GM19372 (cell line): ENCODE measurements around the gene CCNY.
"Not testable (repeated sequence)": the region's sequence is repeated elsewhere in the genome, so short reads cannot be mapped to it uniquely, and the experiment has no call there.

Experiments used
- ATAC-seq: cut with Tn5 transposase; IDR thresholded peaks from one replicate; pipeline ENCODE4 v1.9.1; 2021; ENCODE audit warnings: mild to moderate bottlenecking, low read depth, moderate library complexity; ENCODE audit not compliant: unreplicated experiment

CCNY gene

DNA sequence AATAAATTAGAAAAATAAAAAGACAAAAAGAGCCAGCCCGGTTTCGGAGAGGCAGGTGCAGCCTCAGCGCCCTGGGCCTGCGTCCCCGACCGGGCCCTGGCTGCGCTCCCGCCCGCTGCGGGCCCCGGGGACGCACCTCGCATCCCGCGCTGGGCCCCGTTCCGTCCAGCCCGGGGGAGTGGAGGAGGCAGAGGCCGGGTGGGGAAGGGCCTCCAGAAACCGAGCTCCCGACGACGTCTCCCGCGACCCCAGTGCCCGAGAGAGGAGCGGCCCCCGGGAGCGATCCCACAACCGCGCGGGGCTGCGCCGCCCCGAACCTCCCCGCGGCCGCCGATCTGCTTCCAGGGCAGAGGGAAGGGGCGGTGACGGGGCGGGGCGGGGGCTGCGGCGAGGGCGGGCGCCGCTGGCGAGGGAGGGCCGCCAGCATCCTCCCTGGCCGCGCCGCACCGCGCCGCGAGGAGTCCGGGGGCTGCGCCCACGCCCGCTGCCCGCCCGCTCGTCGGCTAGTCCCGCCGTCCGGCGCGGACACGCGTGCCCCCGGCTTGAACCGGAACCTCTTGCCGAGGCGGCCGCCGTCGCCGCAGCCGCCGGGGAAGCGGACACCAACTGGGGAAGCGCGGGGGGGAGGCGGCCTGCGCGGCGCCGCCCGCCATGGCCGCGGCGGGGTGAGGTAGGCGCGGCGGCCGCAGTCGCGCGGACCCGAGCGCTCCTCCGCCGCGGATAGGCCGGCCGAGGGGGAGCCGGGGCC is at the start of gene CCNY:
Gene CCNY (plus strand): TSS at position 426 of the 748 bp plus-strand sequence. CDS start 545 bp downstream, outside the sequence.
- ATAC-seq, result peak; percentile 67

GRCh38 chr10:35289198-35289597 is 47.1 kb upstream of the CCNY start:
- no peak for ATAC-seq

- no peak for ATAC-seq
Measured at GRCh38 chr10:35294506-35294905, 41.8 kb upstream of the CCNY start.

DNA sequence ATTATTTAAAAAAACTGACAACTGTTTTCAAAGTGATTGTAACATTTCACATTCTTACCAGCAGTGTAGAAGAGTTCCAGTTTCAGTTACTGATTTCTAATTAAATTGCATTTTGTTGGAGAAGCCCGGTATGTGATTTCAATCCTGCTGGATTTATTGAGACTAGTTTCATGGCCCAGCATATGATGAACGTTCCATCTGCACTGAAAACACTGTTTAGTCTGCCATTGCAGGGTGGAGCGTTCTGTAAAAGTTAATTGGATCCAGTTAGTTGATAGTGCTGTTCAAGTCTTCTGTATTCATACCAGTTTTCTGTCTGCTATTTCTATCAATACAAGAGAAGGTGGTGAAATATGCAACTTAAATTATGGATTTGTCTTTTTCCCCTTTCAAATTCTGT is 37.3 kb upstream of the CCNY start:
- no peak for ATAC-seq

DNA sequence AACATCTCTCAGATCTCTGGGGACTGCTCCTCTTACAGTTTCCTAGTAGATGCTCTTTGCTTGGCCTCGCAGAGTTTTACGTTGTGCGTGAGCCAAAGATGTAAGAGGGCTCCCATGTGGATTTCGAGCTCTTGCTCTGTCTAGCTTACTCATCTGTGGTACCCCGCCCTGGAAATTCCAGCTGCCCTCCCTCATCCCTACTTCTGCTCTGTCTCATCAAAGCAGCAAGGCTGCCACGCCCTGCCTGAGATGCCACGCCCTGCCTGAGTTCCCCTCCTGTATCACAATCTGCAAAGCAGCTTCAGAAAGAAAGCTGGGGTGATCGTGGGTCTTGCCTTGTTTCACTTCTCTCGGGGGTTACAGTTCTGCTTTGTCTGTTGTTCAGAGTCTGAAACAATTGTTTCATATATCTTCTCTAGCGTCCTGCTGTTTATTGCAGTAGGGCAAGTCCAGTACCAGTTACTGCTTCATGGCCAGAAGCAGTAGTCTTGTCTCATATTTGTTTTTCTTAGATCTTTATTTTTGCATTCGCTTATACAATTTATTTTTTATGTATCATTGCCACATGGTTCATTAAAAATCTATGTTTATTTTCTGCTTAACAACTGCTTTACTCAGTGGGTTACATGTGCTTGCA is 36.1 kb upstream of the CCNY start:
- ATAC-seq, result peak; percentile 88

DNA sequence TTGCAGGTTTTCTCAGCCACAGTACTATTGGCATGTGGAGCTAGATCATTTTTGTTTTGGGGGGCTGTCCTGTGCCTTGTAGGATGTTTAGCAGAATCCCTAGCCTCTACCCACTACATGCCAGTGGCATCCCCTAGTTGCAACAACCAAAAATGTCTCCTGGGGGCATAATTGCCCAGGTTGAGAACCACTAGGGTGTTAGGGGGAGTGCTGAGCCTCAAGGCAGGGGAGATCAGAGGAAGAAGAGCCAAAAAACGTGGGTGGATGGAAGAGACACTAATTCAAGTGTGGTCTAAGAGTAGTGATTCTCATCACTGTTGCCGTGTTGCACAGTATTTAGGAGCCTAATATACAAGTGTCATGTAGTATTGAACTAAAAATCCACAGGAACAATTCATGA is 31.7 kb upstream of the CCNY start:
- no peak for ATAC-seq

DNA sequence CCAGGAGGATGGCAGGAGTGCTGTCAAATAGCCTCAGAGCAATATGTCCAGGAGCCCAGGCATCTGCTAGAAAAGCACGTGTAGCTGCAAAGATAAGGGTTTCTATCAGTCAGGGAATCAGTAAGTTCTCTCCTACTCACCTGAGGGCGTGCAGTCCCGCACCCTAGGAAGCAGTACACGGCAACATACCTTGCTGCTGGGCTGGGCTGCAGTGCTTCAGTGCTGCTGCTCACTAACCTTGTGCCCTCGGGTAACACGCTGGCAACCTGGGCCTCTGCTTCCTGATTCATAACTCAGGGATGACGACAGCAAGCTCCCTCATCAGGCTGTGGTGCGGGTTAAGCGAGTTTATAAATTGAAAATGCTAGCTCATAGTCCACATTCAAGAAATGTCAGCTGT is 29.5 kb upstream of the CCNY start:
- no peak for ATAC-seq

DNA sequence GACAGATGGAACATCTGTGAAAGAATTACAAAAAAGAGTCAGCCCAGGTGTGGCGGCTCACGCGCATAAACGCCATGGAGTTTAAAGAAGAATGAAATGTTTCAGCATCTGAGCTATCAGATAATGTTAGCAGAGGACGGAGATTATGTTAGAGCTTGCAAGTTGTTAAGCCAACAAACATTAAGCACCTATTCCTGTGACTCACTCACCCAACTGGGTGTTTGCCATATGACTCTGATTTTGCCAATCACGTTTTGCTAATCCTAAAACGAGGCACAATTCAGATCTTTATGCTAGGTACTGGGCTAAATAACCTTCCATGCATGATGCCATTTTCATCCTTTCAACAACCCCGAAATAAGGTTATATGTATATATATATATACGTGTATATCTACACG is 29.0 kb upstream of the CCNY start:
- no peak for ATAC-seq

GRCh38 chr10:35308809-35309208 is 27.5 kb upstream of the CCNY start:
- no peak for ATAC-seq

DNA sequence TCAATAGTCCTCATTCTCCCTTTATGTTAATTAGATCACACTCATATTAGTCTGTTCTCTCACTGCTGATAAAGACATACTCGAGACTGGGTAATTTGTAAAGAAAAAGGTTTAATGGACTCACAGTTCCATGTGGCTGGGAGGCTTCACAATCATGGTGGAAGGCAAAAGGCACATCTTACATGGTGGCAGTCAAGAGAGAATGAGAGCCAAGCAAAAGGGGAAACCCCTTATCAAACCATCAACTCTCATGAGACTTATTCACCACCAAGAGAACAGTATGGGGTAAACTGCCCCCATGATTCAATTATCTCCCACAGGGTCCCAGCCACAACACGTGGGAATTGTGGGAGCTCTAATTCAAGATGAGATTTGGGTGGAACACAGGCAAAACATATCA is 22.2 kb upstream of the CCNY start:
- not testable (repeated sequence) for ATAC-seq

GRCh38 chr10:35315235-35315634 is 21.1 kb upstream of the CCNY start:
- not testable (repeated sequence) for ATAC-seq

GRCh38 chr10:35316218-35316967 is 19.9 kb upstream of the CCNY start:
- no peak for ATAC-seq

GRCh38 chr10:35318551-35318950 is 17.8 kb upstream of the CCNY start:
- ATAC-seq, result no peak

DNA sequence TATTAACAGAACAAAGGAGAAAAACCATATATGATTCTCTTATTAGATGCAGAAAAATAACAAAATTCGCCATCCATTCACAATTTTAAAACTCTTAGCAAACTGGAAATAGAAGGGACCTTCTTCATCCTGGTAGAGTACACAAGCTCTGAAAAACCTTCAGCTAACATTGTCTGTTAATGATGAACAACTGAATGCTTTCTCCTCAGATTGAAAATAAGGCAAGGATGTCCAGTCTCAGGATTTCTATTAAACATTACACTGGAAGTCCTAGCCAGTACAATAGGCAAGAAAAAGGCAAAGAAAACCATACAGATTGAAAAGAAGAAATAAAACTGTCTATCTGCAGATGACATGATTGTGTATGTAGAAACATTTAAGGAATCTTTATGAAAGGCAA is 16.0 kb upstream of the CCNY start:
- no peak for ATAC-seq

GRCh38 chr10:35322636-35323035 is 13.7 kb upstream of the CCNY start:
- no peak for ATAC-seq

- no peak for ATAC-seq
Measured at GRCh38 chr10:35324196-35324595, 12.1 kb upstream of the CCNY start.

GRCh38 chr10:35326466-35327235 is 9.7 kb upstream of the CCNY start:
- ATAC-seq, result no peak

DNA sequence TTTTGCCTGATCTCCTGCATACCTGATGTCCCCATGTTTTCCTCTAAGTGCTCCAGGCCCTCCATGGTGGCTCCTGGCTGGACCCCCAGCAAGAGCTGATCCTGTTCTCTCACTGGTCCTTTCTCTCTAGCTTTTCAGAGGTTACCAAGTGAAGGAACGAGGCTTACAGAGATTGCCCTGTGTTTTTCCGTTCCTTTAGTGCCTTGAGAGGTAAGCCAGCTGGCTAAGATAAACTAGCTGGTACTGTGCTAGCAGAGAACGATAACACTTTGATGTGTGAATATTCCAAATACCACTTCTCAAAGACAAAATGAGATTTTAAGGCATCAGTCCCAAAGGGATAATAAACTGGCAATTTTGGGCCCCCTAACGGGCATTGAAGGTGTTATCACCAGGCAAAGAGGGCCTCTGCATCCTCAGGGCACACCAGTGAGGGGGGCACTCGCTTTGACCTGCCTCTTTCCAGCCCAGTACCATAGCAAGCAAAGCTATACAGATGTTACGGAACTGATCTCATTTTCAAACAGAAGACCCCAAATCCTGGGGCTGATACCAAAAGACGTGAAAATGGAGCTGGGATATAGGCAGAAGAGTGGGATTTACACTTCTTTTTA is 8.4 kb upstream of the CCNY start:
- ATAC-seq, result no peak

GRCh38 chr10:35328404-35329037 is 7.8 kb upstream of the CCNY start:
- ATAC-seq, result no peak

DNA sequence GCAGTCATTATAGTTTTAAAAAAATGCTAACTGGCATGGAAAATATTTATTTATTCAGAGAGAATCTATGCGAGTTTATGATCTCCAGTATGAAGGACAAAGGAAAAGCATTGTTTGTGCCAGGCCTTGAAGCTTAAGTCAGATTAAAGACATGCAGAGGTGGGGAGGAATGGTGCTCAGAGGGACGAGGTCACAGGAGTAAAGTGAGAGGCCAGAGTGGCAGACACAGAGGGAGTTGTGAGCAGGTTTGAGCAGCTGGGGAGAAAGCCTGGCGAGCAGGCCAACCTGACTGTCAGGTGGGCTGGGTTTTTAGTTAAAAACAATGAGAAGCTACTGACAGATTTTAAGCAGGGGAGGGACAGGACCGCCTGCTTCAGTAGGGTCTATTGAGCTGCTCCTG is 6.8 kb upstream of the CCNY start:
- no peak for ATAC-seq
